A673 (cell line): ENCODE data around the gene C2CD4B.

ENCODE experiments used
- EZH2 ChIP-seq: fragments of 200-600 bp; sonication (generic); IDR thresholded peaks from 2 replicates; pipeline ENCODE4 v1.6.1; 2017; ENCODE audit warnings: borderline replicate concordance, low read depth, mild to moderate bottlenecking, mixed read lengths, antibody characterized with exemption, low read length; ENCODE audit not compliant: poor library complexity, severe bottlenecking
- TF ChIP-seq, protein P1 (sequence below): fragments of 300-800, 200-600 bp; sonication (generic); conservative IDR thresholded peaks from 2 replicates; pipeline ENCODE4 v1.5.1; 2017; ENCODE audit warnings: low read depth, mild to moderate bottlenecking, antibody characterized with exemption, low read length, moderate library complexity, mixed read lengths

DNA sequence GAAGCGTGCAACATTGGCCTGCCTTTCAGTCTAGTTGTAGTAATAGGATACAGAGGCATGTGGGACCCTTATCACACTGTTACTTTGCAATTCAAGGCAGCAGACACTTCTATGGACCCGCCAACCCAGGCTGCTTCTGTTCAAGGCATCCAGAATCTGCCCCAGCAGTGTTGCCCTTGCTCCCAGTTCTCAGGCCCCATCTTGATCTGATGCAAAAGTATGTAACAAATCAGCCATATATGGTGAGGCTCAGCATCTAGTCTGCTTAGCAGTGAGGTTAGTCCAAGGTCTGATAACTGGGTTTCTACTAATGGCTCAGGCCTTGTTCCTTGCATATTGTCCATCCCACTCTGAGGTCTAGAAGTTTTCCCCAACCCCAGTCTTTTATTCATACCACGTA lies 17.9 kb downstream of the C2CD4B start:
- TF ChIP-seq, protein P1, sequence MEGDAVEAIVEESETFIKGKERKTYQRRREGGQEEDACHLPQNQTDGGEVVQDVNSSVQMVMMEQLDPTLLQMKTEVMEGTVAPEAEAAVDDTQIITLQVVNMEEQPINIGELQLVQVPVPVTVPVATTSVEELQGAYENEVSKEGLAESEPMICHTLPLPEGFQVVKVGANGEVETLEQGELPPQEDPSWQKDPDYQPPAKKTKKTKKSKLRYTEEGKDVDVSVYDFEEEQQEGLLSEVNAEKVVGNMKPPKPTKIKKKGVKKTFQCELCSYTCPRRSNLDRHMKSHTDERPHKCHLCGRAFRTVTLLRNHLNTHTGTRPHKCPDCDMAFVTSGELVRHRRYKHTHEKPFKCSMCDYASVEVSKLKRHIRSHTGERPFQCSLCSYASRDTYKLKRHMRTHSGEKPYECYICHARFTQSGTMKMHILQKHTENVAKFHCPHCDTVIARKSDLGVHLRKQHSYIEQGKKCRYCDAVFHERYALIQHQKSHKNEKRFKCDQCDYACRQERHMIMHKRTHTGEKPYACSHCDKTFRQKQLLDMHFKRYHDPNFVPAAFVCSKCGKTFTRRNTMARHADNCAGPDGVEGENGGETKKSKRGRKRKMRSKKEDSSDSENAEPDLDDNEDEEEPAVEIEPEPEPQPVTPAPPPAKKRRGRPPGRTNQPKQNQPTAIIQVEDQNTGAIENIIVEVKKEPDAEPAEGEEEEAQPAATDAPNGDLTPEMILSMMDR = no peak
- TF ChIP-seq EZH2 = no peak
